HTR-8/SVneo (cell line): ENCODE results near the gene LRRN4CL.
"Not testable (repeated sequence)": the region's sequence is repeated elsewhere in the genome, so short reads cannot be mapped to it uniquely, and the experiment has no call there.

Experiments
- DNase-seq: peaks from one replicate; pipeline ENCODE4 v3.0.0; 2011; ENCODE audit warnings: low spot score, mixed read lengths; ENCODE audit not compliant: insufficient read length
- FAIRE-seq: peaks from 2 replicates; lab custom pipeline; 2011; peaks lifted over from hg19 to GRCh38; lab: Jason Lieb, UNC

The LRRN4CL gene

DNA sequence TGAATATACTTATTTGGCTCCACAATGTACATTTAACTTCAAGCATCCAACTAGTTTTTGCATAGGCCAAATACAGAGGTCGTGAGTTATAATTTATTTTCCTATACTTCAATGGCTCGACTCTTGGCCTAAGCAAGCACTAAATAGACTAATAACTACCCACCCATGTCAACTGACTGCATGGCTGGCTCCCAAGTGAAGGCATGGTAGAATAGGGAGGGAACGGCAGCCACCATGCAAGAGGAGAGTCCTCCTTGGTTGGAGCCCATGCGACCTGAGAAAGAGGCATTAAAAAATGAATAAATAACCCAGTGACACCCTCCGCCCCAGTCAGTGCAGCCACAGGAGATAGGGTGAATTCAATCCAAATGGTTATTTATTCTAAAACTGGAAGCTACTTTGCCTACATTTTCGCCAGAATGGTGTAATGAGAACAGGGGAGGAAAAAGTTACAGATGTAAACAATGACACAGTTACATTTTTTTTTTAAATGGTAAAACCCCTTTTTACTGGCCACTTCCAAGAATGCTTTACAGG is 23.0 kb upstream of the LRRN4CL start:
- FAIRE-seq, result no peak

GRCh38 chr11:62710001-62710345 is 20.6 kb upstream of the LRRN4CL start:
- no peak for FAIRE-seq
- DNase-seq, result no peak

More for the DNA sequence above, 23.0 kb upstream of the LRRN4CL start:
- DNase-seq, result no peak

DNA sequence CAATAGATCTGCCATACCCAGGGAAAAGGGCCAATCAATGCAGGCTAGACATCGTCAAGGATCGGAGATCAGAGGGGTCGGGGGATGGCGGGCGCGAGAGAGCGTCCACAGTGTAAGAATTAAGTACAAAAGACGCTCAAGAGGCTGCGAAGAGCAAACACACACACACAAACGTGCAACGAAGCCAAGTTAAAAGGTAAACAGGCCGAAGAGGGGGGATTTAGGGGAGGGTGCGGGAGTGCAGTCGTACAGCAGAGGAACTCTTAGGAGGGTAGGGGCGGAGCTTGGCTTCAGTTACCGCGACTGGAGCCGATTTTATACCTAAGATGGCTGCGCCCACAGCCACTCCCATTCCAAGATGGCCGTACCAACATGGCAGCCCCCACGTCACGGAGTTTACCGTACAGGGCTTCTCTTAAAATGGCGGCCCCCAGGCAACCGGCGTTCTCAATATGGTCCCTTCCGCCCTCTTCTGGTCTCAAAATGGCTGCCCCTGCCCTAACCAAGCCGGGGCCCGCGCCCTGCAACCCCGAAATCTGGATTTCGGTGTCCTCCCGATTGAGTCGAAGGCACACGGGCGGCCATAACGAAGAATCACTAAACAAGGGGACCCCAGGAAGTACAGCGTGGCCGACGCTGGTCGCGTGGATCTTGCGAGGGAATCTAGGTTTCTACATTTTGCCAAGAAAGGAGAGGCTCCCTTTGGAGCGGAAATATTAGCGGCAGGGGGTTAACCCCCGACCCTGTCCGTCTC is 20.1 kb upstream of the LRRN4CL start:
- no peak for FAIRE-seq

GRCh38 chr11:62708793-62709192 is 19.5 kb upstream of the LRRN4CL start:
- FAIRE-seq (no peak), DNase-seq (no peak)

More for the DNA sequence above, 20.1 kb upstream of the LRRN4CL start:
- DNase-seq, result no peak

DNA sequence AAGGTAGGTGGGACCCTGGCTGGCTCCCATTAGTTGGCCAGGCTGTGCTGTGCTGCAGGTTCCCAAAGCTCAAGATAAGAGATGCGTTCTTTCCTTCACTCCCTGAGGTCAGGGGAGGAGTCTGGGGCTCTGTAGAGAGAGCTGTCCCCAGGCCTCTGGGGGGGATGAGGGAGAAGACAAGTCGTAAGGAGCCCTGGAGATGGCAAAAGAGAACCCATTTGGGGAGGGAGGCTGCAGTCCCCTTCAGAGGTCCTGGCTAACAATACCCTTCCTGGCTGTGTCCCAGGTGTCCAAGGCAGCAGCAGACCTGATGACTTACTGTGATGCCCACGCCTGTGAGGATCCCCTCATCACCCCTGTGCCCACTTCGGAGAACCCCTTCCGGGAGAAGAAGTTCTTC is 19.1 kb upstream of the LRRN4CL start:
- DNase-seq (no peak), FAIRE-seq (no peak)

- DNase-seq, result no peak
- no peak for FAIRE-seq
These were observed 18.0 kb upstream of the LRRN4CL start, which contains the start of the genes BSCL2 and GNG3 for GRCh38 chr11:62707277-62707861. Gene BSCL2, minus strand, starts transcription at chr11:62707424. Its CDS starts 229 bp downstream, at chr11:62707195. Gene GNG3, plus strand, starts transcription at chr11:62707676. Its CDS starts 620 bp downstream, at chr11:62708296.

- DNase-seq (no peak), FAIRE-seq (no peak)
These were observed 17.5 kb upstream of the LRRN4CL start for GRCh38 chr11:62706850-62707247.

- DNase-seq (peak; percentile 88), FAIRE-seq (no peak)
These were observed 16.8 kb upstream of the LRRN4CL start for GRCh38 chr11:62705880-62706849.

DNA sequence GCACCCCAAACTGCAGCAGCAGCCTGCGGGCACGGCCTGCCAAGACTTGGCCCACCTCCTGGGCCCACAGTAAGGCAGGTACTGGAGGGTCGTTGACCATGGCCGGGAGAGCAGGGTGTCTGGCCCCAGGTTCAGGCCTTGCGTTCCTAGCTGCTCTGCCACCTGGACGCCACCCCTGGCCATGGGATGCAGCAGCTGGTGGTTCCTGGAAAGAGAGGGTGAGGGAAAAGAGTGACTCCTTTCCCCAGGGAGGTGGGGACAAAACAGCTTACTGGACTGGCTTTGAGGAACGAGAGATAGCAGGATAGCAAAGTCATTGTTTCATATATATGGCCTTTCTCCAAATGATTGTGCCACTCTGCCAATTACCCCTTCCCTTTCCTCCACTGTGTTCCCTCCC is 16.1 kb upstream of the LRRN4CL start:
- DNase-seq, result no peak
- no peak for FAIRE-seq

DNA sequence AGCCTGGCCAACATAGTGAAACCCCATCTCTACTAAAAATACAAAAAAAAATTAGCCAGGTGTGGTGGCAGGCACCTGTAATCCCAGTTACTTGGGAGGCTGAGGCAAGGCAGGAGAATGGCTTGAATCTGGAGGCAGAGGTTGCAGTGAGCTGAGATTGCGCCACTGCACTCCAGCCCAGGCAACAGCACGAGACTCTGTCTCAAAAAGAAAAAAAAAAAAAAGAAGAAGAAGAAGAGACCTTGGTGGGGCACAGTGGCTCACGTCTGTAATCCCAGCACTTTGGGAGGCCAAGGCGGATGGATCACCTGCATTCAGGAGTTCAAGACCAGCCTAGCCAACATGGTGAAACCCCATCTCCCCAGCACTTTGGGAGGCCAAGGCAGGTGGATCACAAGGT is 14.6 kb upstream of the LRRN4CL start:
- DNase-seq, FAIRE-seq: not testable (repeated sequence)

GRCh38 chr11:62702246-62702645 is 12.9 kb upstream of the LRRN4CL start:
- DNase-seq (no peak), FAIRE-seq (no peak)

DNA sequence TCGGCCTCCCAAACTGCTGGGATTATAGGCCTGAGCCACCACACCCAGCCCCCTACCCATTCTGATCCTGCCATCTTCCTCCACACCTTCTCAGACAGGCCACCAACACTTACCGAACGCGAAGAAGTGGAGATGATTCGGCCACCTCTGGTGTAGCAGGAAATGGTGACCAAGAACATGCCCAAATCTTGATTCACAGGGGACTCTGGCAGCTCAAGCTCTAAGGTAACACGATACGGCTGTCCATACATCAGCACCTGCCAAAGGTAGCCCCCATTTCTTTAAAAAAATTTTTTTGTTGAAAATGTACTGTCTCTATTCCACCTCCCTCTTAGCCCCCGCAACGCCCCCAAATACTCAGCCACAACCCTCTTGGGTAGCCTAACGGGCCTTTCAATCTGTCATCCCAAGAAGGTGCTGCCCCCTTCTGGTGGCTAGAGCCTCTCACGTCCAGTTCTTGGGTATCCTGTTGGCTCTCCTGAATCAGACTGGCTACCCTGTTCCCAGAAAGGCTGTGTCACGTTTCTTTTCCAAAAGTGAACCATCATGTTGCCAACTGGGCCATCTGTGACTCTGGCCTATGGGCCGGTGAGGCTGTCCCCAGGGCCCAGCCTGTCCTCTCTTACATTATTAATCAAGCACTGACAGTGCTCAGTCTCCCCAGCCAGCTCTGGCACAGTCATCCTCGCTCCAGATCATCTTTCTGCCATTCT is 5.3 kb upstream of the LRRN4CL start:
- DNase-seq (no peak), FAIRE-seq (no peak)

DNA sequence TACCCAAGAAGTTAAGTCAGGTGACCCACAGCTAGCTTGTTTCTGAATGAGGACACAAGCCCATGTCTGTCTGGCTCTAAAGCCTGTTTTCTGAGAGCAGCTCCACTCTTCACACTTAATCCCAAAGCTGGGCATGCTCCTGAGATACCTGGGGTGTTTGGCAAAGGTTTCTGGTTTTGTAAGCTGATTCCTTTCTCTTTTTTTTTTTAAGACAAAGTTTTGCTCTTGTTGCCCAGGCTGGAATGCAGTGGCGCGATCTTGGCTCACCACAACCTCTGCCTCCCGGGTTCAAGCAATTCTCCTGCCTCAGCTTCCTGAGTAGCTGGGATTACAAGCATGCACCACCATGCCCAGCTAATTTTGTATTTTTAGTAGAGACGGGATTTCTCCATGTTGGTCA is 4.3 kb upstream of the LRRN4CL start:
- not testable (repeated sequence) for DNase-seq, FAIRE-seq

DNA sequence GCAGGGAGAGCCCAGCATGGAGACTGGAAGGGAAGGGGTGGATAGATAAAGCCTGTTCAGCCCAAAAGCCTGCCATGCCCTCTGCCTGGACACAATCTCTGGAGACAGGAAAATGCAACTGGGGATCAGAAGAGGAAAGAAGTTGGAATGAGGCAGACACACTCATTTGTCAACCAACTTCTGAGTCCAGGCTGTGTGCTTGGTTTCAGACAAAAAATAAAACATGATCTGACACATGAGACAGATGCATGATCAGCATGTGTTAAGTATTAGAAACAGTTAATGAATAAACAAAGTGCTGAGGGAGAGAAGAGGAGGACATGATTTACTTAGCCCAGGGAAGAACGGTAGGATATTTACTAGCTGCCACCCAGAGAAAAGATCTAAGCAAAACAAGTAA is 839 bp downstream of the LRRN4CL start:
- no peak for FAIRE-seq

GRCh38 chr11:62687508-62688396 is 1.6 kb downstream of the LRRN4CL start:
- FAIRE-seq, result no peak
- no peak for DNase-seq

More for the DNA sequence above, 839 bp downstream of the LRRN4CL start:
- DNase-seq, result no peak

DNA sequence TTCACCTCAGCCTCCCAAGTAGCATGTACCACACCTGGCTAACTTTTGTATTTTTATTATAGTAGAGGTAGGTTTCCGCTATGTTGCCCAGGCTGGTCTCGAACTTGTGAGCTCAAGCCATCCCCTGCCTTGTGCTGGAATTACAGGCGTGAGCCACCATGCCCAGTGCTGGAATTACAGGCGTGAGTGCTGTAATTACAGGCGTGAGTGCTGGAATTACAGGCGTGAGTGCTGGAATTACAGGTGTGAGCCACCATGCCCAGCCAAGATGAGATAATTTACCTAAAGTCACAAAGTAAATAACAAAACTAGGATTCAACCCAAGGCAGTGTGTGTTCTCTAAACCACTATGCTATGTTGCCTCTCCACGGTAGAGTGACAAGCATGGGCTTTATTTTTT is 6.8 kb downstream of the LRRN4CL start:
- no peak for DNase-seq

GRCh38 chr11:62680825-62681240 is 8.5 kb downstream of the LRRN4CL start:
- FAIRE-seq, result no peak

More for the DNA sequence above, 6.8 kb downstream of the LRRN4CL start:
- FAIRE-seq, result no peak

More at GRCh38 chr11:62680825-62681240, 8.5 kb downstream of the LRRN4CL start:
- peak; percentile 76 for DNase-seq
